Ovary (tissue), 3 donors: ENCODE results near the gene AIPL1.

ENCODE experiments used
- CTCF ChIP-seq, 3 donors: fragments of 450-650 bp in 2 of 3; fragments of 200-600 bp in 1 of 3; IDR thresholded peaks; one replicate each; pipeline versions ENCODE4 v1.5.1 to v1.8.0; 2016 to 2022; ENCODE audit warnings: antibody characterized with exemption in 3 of 3, mild to moderate bottlenecking in 1 of 3
- EP300 ChIP-seq: sonication (generic); formaldehyde crosslinking; IDR thresholded peaks from one replicate; pipeline ENCODE4 v1.6.1; 2017; ENCODE audit warnings: antibody characterized with exemption
- donor health status: DM: no; HTN: no; CAD: no.

- TF ChIP-seq CTCF (IDR thresholded peaks at IDR 0.05) (no peak), EP300 (no peak)
Measured at GRCh38 chr17:6377906-6378305, 57.0 kb downstream of the AIPL1 start.
